Mesenchymal stem cell (in vitro differentiated cells and primary cell): Measurements from ENCODE around the gene RMDN3.
A peak's percentile ranks its signal among the peaks of the same experiment; 100 is the strongest.

Experiments
- DNase-seq: peaks from one replicate; pipeline ENCODE4 v3.0.0-alpha.2; 2013
- H2AFZ ChIP-seq: one replicate; pipeline ENCODE4 v1.6.1; 2013; ENCODE audit warnings: low read depth, mild to moderate bottlenecking, control low read depth, inconsistent platforms, low read length, moderate library complexity
- H2AK5ac ChIP-seq: 2 replicates; pipeline ENCODE4 v1.6.1; 2013; ENCODE audit warnings: low read length, moderate library complexity, mild to moderate bottlenecking, inconsistent platforms; ENCODE audit not compliant: severe bottlenecking
- H2BK120ac ChIP-seq: one replicate; pipeline ENCODE4 v1.6.1; 2013; ENCODE audit warnings: low read depth, mild to moderate bottlenecking, inconsistent platforms, low read length, moderate library complexity
- H2BK12ac ChIP-seq, 2 experiments: one replicate each; pipeline ENCODE4 v1.6.1; 2013; ENCODE audit warnings: inconsistent platforms in 2 of 2, low read length in 2 of 2, mild to moderate bottlenecking in 2 of 2, moderate library complexity in 2 of 2, control low read depth in 1 of 2
- H2BK15ac ChIP-seq: one replicate; pipeline ENCODE4 v1.6.1; 2013; ENCODE audit warnings: mild to moderate bottlenecking, low read depth, inconsistent platforms; ENCODE audit not compliant: poor library complexity, severe bottlenecking
- H2BK5ac ChIP-seq: 2 replicates; pipeline ENCODE4 v1.6.1; 2013; ENCODE audit warnings: low read depth, mild to moderate bottlenecking, low read length, control low read depth, inconsistent platforms; ENCODE audit not compliant: poor library complexity, severe bottlenecking
- H3K14ac ChIP-seq, 2 experiments: one replicate each; pipeline ENCODE4 v1.6.1; 2013; ENCODE audit warnings: inconsistent platforms in 2 of 2, low read length in 2 of 2, control low read depth in 1 of 2, mild to moderate bottlenecking in 1 of 2, moderate library complexity in 1 of 2
- H3K18ac ChIP-seq, 2 experiments: one replicate each; pipeline ENCODE4 v1.6.1; 2013; ENCODE audit warnings: inconsistent platforms in 2 of 2, low read length in 2 of 2, control low read depth in 1 of 2, low read depth in 1 of 2, mild to moderate bottlenecking in 1 of 2
- H3K23ac ChIP-seq, 2 experiments: one replicate each; pipeline ENCODE4 v1.6.1; 2013; ENCODE audit warnings: inconsistent platforms in 2 of 2, low read length in 2 of 2, mild to moderate bottlenecking in 2 of 2, moderate library complexity in 2 of 2, control low read depth in 1 of 2
- H3K27ac ChIP-seq: 2 replicates; pipeline ENCODE4 v1.5.1; 2013; ENCODE audit warnings: mild to moderate bottlenecking, moderate library complexity, low read length, control low read depth, inconsistent platforms; ENCODE audit not compliant: poor library complexity, severe bottlenecking
- H3K27me3 ChIP-seq, 2 experiments: 2 replicates each; pipeline versions ENCODE4 v1.6.1 to v1.7.0; 2013; ENCODE audit warnings: low read length in 2 of 2, mild to moderate bottlenecking in 2 of 2, moderate library complexity in 2 of 2, control low read depth in 1 of 2, inconsistent platforms in 1 of 2; ENCODE audit not compliant: control insufficient read depth in 1 of 2, insufficient read depth in 1 of 2
- H3K36me3 ChIP-seq, 2 experiments: 2 replicates each; pipeline versions ENCODE4 v1.6.1 to v1.7.0; 2013; ENCODE audit warnings: low read length in 2 of 2, control low read depth in 1 of 2, inconsistent platforms in 1 of 2, low read depth in 1 of 2, mild to moderate bottlenecking in 1 of 2; ENCODE audit not compliant: insufficient read depth in 2 of 2, control insufficient read depth in 1 of 2
- H3K4ac ChIP-seq, 2 experiments: one replicate each; pipeline ENCODE4 v1.6.1; 2013; ENCODE audit warnings: inconsistent platforms in 2 of 2, low read length in 2 of 2, mild to moderate bottlenecking in 2 of 2, moderate library complexity in 2 of 2, control low read depth in 1 of 2, low read depth in 1 of 2
- H3K4me1 ChIP-seq: 2 replicates; pipeline ENCODE4 v1.6.1; 2013; ENCODE audit warnings: low read depth, low read length, control low read depth; ENCODE audit not compliant: control insufficient read depth, insufficient read depth
- H3K4me2 ChIP-seq: 2 replicates; pipeline ENCODE4 v1.6.1; 2013; ENCODE audit warnings: low read length, mild to moderate bottlenecking, inconsistent platforms; ENCODE audit not compliant: poor library complexity, severe bottlenecking
- H3K4me3 ChIP-seq, 2 experiments: 2 replicates each; pipeline versions ENCODE4 v1.5.1 to v1.7.0; 2013; ENCODE audit warnings: low read length in 2 of 2, mild to moderate bottlenecking in 2 of 2, control low read depth in 1 of 2, low read depth in 1 of 2; ENCODE audit not compliant: insufficient read depth in 1 of 2
- H3K79me1 ChIP-seq: replicated peaks from 2 replicates; pipeline ENCODE4 v1.6.1; 2013; ENCODE audit warnings: mild to moderate bottlenecking, control low read depth, low read length, inconsistent platforms; ENCODE audit not compliant: poor library complexity, severe bottlenecking
- H3K9ac ChIP-seq: 2 replicates; pipeline ENCODE4 v1.7.0; 2013; ENCODE audit warnings: mild to moderate bottlenecking, low read length, moderate library complexity
- H3K9me3 ChIP-seq: 2 replicates; pipeline ENCODE4 v1.7.0; 2013; ENCODE audit warnings: mild to moderate bottlenecking, low read length; ENCODE audit not compliant: control insufficient read depth
- H4K8ac ChIP-seq: one replicate; pipeline ENCODE4 v1.6.1; 2013; ENCODE audit warnings: inconsistent platforms, mild to moderate bottlenecking, low read length, moderate library complexity
- H4K91ac ChIP-seq: one replicate; pipeline ENCODE4 v1.6.1; 2013; ENCODE audit warnings: mild to moderate bottlenecking, low read length, inconsistent platforms
- WGBS: methylation state at CpG from one replicate; pipeline ENCODE4 v1.1.7; 2013; ENCODE audit warnings: mixed read lengths; 5-methylcytosine and 5-hydroxymethylcytosine counted together

Gene RMDN3

GRCh38 chr15:40792394-40792793 lies 37.3 kb upstream of the RMDN3 start:
- H3K4me3 ChIP-seq: no peak overlapping the region
- peak overlapping the region; percentile 76 for H2AK5ac ChIP-seq
- H3K9ac ChIP-seq: no peak overlapping the region
- H2BK15ac ChIP-seq: no peak overlapping the region
- H3K36me3 ChIP-seq: peaks cover 5% of the 10 kb centered on the region in 2 experiments
- H3K18ac ChIP-seq: no peak overlapping the region
- no peak for DNase-seq
- H3K4ac ChIP-seq: no peak overlapping the region
- H3K23ac ChIP-seq: no peak overlapping the region
- H4K8ac ChIP-seq: no peak overlapping the region
- no peak overlapping the region for H2BK12ac ChIP-seq
- peaks cover 33% of the 10 kb centered on the region for H3K79me1 ChIP-seq
- H2AFZ ChIP-seq: no peak overlapping the region
- H3K27me3 ChIP-seq: no peaks in the 10 kb centered on the region
- H3K14ac ChIP-seq: no peak overlapping the region
- no peak overlapping the region for H3K4me2 ChIP-seq
- no peak overlapping the region for H2BK5ac ChIP-seq
- H2BK120ac ChIP-seq: no peak overlapping the region
- no peaks in the 10 kb centered on the region for H3K9me3 ChIP-seq
- H3K27ac ChIP-seq: no peak overlapping the region
- WGBS: 95% methylated on average over 3 of the region's 3 CpGs
- H4K91ac ChIP-seq: no peak overlapping the region
- peaks cover 15% of the 10 kb centered on the region for H3K4me1 ChIP-seq

- no peak overlapping the region for H4K91ac ChIP-seq
- H3K14ac ChIP-seq: no peak overlapping the region
- H2BK5ac ChIP-seq: no peak overlapping the region
- H2BK120ac ChIP-seq: no peak overlapping the region
- WGBS: no CpG with 5 or more reads among the region's 3 CpGs
- peak; percentile 29 for DNase-seq
- H3K18ac ChIP-seq: no peak overlapping the region
- no peak overlapping the region for H3K27ac ChIP-seq
- no peaks in the 10 kb centered on the region for H3K9me3 ChIP-seq
- H2AFZ ChIP-seq: no peak overlapping the region
- no peak overlapping the region for H3K9ac ChIP-seq
- H3K23ac ChIP-seq: no peak overlapping the region
- no peak overlapping the region for H2AK5ac ChIP-seq
- no peak overlapping the region for H2BK15ac ChIP-seq
- H3K4me2 ChIP-seq: no peak overlapping the region
- H3K4me3 ChIP-seq: no peak overlapping the region
- H3K4ac ChIP-seq: no peak overlapping the region
- H3K36me3 ChIP-seq: peaks cover 5% of the 10 kb centered on the region in 2 experiments
- H2BK12ac ChIP-seq: no peak overlapping the region
- H3K4me1 ChIP-seq: peaks cover 15% of the 10 kb centered on the region
- H4K8ac ChIP-seq: no peak overlapping the region
- H3K79me1 ChIP-seq: peaks cover 30% of the 10 kb centered on the region
- no peaks in the 10 kb centered on the region for H3K27me3 ChIP-seq
Observed at GRCh38 chr15:40790718-40791117, 35.7 kb upstream of the RMDN3 start.

- Histone ChIP-seq H3K27ac (no peak overlapping the region), H3K4me2 (no peak overlapping the region), H4K91ac (no peak overlapping the region), H2BK12ac (no peak overlapping the region), H3K14ac (no peak overlapping the region), H2AK5ac (peak overlapping the region; percentile 42), H3K27me3 (no peaks in the 10 kb centered on the region), H3K4me1 (peaks cover 14% of the 10 kb centered on the region), H4K8ac (no peak overlapping the region), H3K79me1 (peaks cover 29% of the 10 kb centered on the region), H2BK15ac (no peak overlapping the region), H3K9me3 (no peaks in the 10 kb centered on the region), H3K9ac (no peak overlapping the region), H3K23ac (no peak overlapping the region), H2BK120ac (no peak overlapping the region), H3K4me3 (no peak overlapping the region), H2AFZ (no peak overlapping the region), H3K36me3 (peaks cover 5% of the 10 kb centered on the region in 2 experiments), H2BK5ac (no peak overlapping the region), H3K18ac (no peak overlapping the region), H3K4ac (no peak overlapping the region)
- 97% methylated on average over 8 of the region's 8 CpGs for WGBS
- no peak for DNase-seq
Observed at GRCh38 chr15:40789999-40790398, 34.9 kb upstream of the RMDN3 start.

- peaks cover 5% of the 10 kb centered on the region in 2 experiments for H3K36me3 ChIP-seq
- H3K27ac ChIP-seq: no peak overlapping the region
- no peak overlapping the region for H3K9ac ChIP-seq
- H2BK120ac ChIP-seq: no peak overlapping the region
- WGBS: 88% methylated on average over 5 of the region's 5 CpGs
- peaks cover 27% of the 10 kb centered on the region for H3K79me1 ChIP-seq
- H3K18ac ChIP-seq: no peak overlapping the region
- no peak overlapping the region for H2AFZ ChIP-seq
- peaks cover 13% of the 10 kb centered on the region for H3K4me1 ChIP-seq
- H2BK12ac ChIP-seq: no peak overlapping the region
- no peak overlapping the region for H3K4me2 ChIP-seq
- H3K23ac ChIP-seq: no peak overlapping the region
- H2BK15ac ChIP-seq: no peak overlapping the region
- no peak for DNase-seq
- no peak overlapping the region for H3K14ac ChIP-seq
- no peaks in the 10 kb centered on the region for H3K9me3 ChIP-seq
- no peak overlapping the region for H2AK5ac ChIP-seq
- H3K27me3 ChIP-seq: no peaks in the 10 kb centered on the region
- H2BK5ac ChIP-seq: no peak overlapping the region
- no peak overlapping the region for H3K4ac ChIP-seq
- no peak overlapping the region for H4K8ac ChIP-seq
- no peak overlapping the region for H4K91ac ChIP-seq
- H3K4me3 ChIP-seq: no peak overlapping the region
Observed at GRCh38 chr15:40789119-40789518, 34.1 kb upstream of the RMDN3 start.
